Skeletal muscle tissue (tissue), 4 donors: ENCODE results near the gene ARMC5. TPM values are rescaled to one million over a fixed set of nuclear protein-coding genes. Genes with fewer than 3 reads are reported as not detected.
A peak's percentile ranks its signal among the peaks of the same experiment; 100 is the strongest.
"Not testable (repeated sequence)": the region's sequence is repeated elsewhere in the genome, so short reads cannot be mapped to it uniquely, and the experiment has no call there.

Experiments
- H3K27ac ChIP-seq: one replicate; pipeline ENCODE4 v1.7.0; 2013; ENCODE audit warnings: mild to moderate bottlenecking, low read depth, low read length, inconsistent platforms
- H3K27me3 ChIP-seq, 3 donors: one replicate each; pipeline ENCODE4 v1.7.0; 2013; ENCODE audit warnings: low read length in 3 of 3; ENCODE audit not compliant: control insufficient read depth in 3 of 3, insufficient read depth in 3 of 3
- H3K36me3 ChIP-seq, 3 donors: one replicate each; pipeline ENCODE4 v1.7.0; 2013; ENCODE audit warnings: low read length in 3 of 3; ENCODE audit not compliant: control insufficient read depth in 3 of 3, insufficient read depth in 3 of 3
- H3K4me1 ChIP-seq, 3 donors: one replicate each; pipeline ENCODE4 v1.7.0; 2013; ENCODE audit warnings: low read length in 3 of 3, mild to moderate bottlenecking in 3 of 3; ENCODE audit not compliant: control insufficient read depth in 3 of 3, insufficient read depth in 3 of 3
- H3K4me3 ChIP-seq, 3 donors: one replicate each; pipeline ENCODE4 v1.7.0; 2013; ENCODE audit warnings: low read length in 3 of 3
- H3K9ac ChIP-seq, 3 donors: one replicate each; pipeline ENCODE4 v1.7.0; 2013; ENCODE audit warnings: low read length in 3 of 3, mild to moderate bottlenecking in 3 of 3, moderate library complexity in 2 of 3, low read depth in 1 of 3
- H3K9me3 ChIP-seq, 3 donors: one replicate each; pipeline ENCODE4 v1.7.0; 2013; ENCODE audit warnings: low read length in 3 of 3; ENCODE audit not compliant: control insufficient read depth in 3 of 3
- total RNA-seq: library from RNA; depleted of rRNA; stranded (reverse); fragments of >200 nt; gene quantifications from one replicate; pipeline ENCODE4 v1.2.3, GENCODE V29; 2014
- donor health status: Osteomylitis.

ARMC5 gene
- total RNA-seq, 1 donor from 2014 or later = 6.8 TPM

- not testable (repeated sequence) for H3K9me3 ChIP-seq, H3K9ac ChIP-seq, H3K27me3 ChIP-seq, H3K36me3 ChIP-seq, H3K27ac ChIP-seq, H3K4me3 ChIP-seq
- H3K4me1 ChIP-seq = peaks cover 3 to 14% (median 11%) of the 10 kb centered on the region in 3 donors
Observed at GRCh38 chr16:31445931-31446330, 13.4 kb upstream of the ARMC5 start.

GRCh38 chr16:31451201-31451600, 8.1 kb upstream of the ARMC5 start:
- H3K36me3 ChIP-seq = peaks cover 0 to 4% (median 0%) of the 10 kb centered on the region in 3 donors
- H3K9me3 ChIP-seq = no peaks in the 10 kb centered on the region
- H3K9ac ChIP-seq = peak overlapping the region in 2 of 3 donors; percentile 17 to 42
- H3K4me3 ChIP-seq = no peak overlapping the region
- no peak overlapping the region for H3K27ac ChIP-seq
- peaks cover 34 to 39% (median 36%) of the 10 kb centered on the region in 3 donors for H3K4me1 ChIP-seq
- H3K27me3 ChIP-seq = no peaks in the 10 kb centered on the region

- Histone ChIP-seq H3K9me3 (no peaks in the 10 kb centered on the region), H3K36me3 (peaks cover 0 to 4% (median 0%) of the 10 kb centered on the region in 3 donors), H3K4me3 (no peak overlapping the region), H3K4me1 (peaks cover 39 to 44% (median 41%) of the 10 kb centered on the region in 3 donors), H3K27me3 (no peaks in the 10 kb centered on the region), H3K27ac (peak overlapping the region; percentile 85), H3K9ac (peak overlapping the region in 2 of 3 donors; percentile 36 to 42)
Observed at GRCh38 chr16:31451681-31452351, 7.5 kb upstream of the ARMC5 start.

GRCh38 chr16:31452631-31453106, 6.6 kb upstream of the ARMC5 start:
- Histone ChIP-seq H3K9ac (peak overlapping the region in 2 of 3 donors; percentile 36 to 44), H3K4me1 (peaks cover 47 to 52% (median 50%) of the 10 kb centered on the region in 3 donors), H3K27me3 (no peaks in the 10 kb centered on the region), H3K27ac (peak overlapping the region; percentile 85), H3K4me3 (no peak overlapping the region), H3K36me3 (peaks cover 0 to 4% (median 0%) of the 10 kb centered on the region in 3 donors), H3K9me3 (no peaks in the 10 kb centered on the region)

- Histone ChIP-seq H3K9me3 (no peaks in the 10 kb centered on the region), H3K4me1 (peaks cover 55 to 61% (median 57%) of the 10 kb centered on the region in 3 donors), H3K27ac (peak overlapping the region; percentile 85), H3K36me3 (peaks cover 0 to 4% (median 3%) of the 10 kb centered on the region in 3 donors), H3K27me3 (no peaks in the 10 kb centered on the region), H3K9ac (peak overlapping the region; percentile 62 to 70 (median 63)), H3K4me3 (peak overlapping the region; percentile 49 to 68 (median 68))
Observed at GRCh38 chr16:31453255-31454204, 5.8 kb upstream of the ARMC5 start.

- Histone ChIP-seq H3K4me1 (peaks cover 63 to 70% (median 66%) of the 10 kb centered on the region in 3 donors), H3K9ac (peak overlapping the region in 2 of 3 donors; percentile 40 to 50), H3K27ac (no peak overlapping the region), H3K9me3 (no peaks in the 10 kb centered on the region), H3K4me3 (peak overlapping the region in 2 of 3 donors; percentile 22 to 35), H3K36me3 (peaks cover 0 to 4% (median 3%) of the 10 kb centered on the region in 3 donors), H3K27me3 (no peaks in the 10 kb centered on the region)
Observed at GRCh38 chr16:31455601-31456314, 3.5 kb upstream of the ARMC5 start.

- Histone ChIP-seq H3K4me1 (peaks cover 58 to 62% (median 62%) of the 10 kb centered on the region in 3 donors), H3K36me3 (peaks cover 3 to 8% (median 6%) of the 10 kb centered on the region in 3 donors), H3K9ac (peak overlapping the region; percentile 95 to 99 (median 98)), H3K27me3 (no peaks in the 10 kb centered on the region), H3K4me3 (peak overlapping the region; percentile 43 to 97 (median 96)), H3K9me3 (no peaks in the 10 kb centered on the region), H3K27ac (peak overlapping the region; percentile 97)
Observed at GRCh38 chr16:31456988-31457360, 2.3 kb upstream of the ARMC5 start.

- H3K36me3 ChIP-seq = peaks cover 12 to 14% (median 14%) of the 10 kb centered on the region in 3 donors
- H3K4me1 ChIP-seq = peaks cover 49 to 52% (median 50%) of the 10 kb centered on the region in 3 donors
- H3K27ac ChIP-seq = peak overlapping the region; percentile 97
- no peaks in the 10 kb centered on the region for H3K27me3 ChIP-seq
- peak overlapping the region; percentile 88 to 97 (median 96) for H3K4me3 ChIP-seq
- no peaks in the 10 kb centered on the region for H3K9me3 ChIP-seq
- peak overlapping the region; percentile 95 to 99 (median 98) for H3K9ac ChIP-seq
Observed at GRCh38 chr16:31458073-31458843, 1.0 kb upstream of the ARMC5 start.
